ENCODE results near the gene CHIT1.
A peak's percentile ranks its signal among the peaks of the same experiment; 100 is the strongest.

Gene CHIT1

DNA sequence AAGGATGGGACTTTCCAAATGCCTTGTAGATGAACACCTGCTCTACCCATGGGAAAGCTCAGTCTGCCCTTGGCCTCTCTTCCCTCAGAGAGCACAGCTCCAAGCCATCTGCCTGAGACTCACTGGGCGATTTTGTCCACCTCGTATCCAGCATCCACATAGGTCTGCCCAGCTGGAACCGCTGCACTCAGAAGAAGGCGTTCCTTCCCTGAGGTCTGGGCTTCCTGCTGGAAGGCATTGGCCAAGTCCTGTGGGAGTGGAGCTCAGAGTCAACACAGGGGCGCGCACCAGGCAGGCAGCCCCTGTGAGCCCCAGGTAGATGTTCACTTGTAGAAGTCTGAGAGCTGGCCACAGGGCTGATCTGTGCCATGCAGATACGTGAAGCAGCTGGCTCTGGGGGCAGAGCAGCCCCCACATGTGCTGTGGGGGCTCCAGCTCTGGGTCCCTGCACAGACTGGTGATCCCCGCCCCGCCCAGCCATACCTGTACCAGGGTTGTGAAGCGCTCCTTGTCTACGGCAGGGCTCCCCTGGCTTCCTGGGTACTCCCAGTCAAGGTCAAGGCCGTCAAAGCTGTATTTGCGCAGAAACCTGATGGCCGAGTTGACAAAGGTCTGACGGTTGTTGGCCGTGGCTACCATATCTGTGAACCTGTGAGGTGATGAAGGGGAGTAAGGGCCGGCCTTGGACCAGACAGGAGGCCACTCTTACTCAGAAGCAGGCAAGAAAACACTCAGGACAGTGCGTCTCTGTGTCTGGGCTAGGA, 6.3 kb downstream of the CHIT1 start:
- Histone ChIP-seq H3K27ac (no peak overlapping the region), H3K4me3 (no peak overlapping the region)
- DNase-seq (ENCODE audit: low spot score) = no peak
- TF ChIP-seq, protein P1, sequence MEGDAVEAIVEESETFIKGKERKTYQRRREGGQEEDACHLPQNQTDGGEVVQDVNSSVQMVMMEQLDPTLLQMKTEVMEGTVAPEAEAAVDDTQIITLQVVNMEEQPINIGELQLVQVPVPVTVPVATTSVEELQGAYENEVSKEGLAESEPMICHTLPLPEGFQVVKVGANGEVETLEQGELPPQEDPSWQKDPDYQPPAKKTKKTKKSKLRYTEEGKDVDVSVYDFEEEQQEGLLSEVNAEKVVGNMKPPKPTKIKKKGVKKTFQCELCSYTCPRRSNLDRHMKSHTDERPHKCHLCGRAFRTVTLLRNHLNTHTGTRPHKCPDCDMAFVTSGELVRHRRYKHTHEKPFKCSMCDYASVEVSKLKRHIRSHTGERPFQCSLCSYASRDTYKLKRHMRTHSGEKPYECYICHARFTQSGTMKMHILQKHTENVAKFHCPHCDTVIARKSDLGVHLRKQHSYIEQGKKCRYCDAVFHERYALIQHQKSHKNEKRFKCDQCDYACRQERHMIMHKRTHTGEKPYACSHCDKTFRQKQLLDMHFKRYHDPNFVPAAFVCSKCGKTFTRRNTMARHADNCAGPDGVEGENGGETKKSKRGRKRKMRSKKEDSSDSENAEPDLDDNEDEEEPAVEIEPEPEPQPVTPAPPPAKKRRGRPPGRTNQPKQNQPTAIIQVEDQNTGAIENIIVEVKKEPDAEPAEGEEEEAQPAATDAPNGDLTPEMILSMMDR (IDR thresholded peaks at IDR 0.05) = no peak

DNA sequence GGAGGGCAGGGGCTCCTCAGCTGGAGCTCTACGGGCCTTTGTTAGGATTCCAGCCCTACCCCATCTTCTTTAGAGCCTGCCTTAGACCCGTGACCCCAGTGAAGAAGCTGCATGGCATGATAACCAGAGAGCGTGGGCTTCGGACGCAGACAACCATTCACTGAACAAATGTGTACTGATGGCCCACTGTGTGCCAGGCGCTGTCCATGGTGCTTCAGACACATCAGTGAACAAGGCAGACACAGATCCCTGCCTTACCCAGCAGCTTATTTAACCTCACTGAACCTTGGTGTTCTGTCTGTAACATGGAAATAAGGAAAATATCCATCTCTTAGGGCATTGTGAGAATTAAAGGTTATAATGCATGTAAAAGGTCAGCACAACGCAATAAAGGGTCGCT, 9.5 kb downstream of the CHIT1 start:
- DNase-seq (ENCODE audit: low spot score) = no peak
- no peak overlapping the region for H3K4me3 ChIP-seq
- H3K27ac ChIP-seq = no peak overlapping the region
- TF ChIP-seq, protein P1 (IDR thresholded peaks at IDR 0.05) = no peak

DNA sequence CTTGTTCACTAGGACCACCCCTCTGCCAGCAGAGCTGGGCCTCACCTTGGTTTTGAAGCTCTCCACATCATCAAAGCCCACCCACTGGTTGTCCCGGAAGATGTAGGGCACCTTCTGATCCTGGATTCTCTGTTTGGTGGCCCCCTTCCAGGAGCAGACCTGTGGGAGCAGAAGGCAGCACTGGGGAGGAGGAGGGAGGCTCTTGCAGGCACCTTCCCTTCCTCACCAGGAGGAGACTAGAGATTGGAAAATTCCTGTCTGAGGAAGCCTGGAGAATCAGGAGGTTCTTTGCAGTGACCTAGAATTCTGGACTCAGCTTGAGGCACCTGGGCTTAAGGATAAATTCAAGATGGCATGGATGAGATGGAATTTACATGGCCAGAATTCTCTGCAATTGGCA, 10.3 kb downstream of the CHIT1 start:
- no peak overlapping the region for H3K27ac ChIP-seq
- TF ChIP-seq, protein P1 (IDR thresholded peaks at IDR 0.05) = no peak
- DNase-seq (ENCODE audit: low spot score) = no peak
- no peak overlapping the region for H3K4me3 ChIP-seq

DNA sequence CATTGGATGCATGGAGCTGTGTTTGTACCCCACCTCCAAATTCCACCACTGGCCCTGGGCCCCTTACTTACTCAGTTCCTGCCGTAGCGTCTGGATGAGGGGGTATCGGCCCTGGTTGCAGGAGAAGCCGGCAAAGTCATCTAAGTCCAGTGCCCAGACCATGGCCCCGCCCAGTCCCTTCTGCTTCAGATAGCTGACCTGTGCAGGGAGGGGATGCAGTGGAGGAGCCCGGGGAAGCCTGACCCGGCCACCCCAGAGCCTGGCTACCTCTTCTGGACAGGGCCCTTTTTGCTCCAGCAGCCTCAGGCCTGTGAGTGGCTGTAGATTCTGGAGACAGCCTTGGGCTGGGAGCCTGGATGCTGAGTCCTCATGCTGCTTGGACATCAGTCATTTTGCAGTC, 11.8 kb downstream of the CHIT1 start:
- TF ChIP-seq, protein P1 (IDR thresholded peaks at IDR 0.05) = no peak
- Histone ChIP-seq H3K27ac (no peak overlapping the region), H3K4me3 (no peak overlapping the region)
- no peak for DNase-seq (ENCODE audit: low spot score)

DNA sequence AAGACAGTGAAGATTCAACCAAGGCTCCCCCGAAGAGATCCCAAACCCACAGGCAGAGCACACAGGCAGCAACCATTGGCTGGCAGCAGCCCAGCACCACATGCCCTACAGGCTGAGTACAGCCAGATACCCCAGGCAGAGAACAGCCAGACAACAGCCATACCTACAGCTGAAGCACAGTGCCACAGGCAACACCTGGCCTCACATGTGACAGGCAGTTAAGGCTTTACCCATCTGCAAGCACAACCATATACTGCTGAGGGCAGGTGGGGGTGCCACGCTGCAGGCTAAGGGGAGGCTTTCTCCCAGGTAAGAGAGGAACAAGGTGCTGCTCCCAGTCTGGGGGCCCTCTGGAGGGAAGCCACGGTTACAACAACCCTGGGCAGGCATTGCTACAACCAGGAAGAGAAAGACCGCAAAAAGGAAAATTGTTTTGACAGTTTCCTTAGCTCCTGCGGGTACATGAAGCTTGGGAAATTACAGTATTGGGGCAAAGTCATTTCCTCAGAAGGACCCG, 12.3 kb downstream of the CHIT1 start:
- DNase-seq (ENCODE audit: low spot score) = no peak
- TF ChIP-seq, protein P1 (IDR thresholded peaks at IDR 0.05) = no peak

DNA sequence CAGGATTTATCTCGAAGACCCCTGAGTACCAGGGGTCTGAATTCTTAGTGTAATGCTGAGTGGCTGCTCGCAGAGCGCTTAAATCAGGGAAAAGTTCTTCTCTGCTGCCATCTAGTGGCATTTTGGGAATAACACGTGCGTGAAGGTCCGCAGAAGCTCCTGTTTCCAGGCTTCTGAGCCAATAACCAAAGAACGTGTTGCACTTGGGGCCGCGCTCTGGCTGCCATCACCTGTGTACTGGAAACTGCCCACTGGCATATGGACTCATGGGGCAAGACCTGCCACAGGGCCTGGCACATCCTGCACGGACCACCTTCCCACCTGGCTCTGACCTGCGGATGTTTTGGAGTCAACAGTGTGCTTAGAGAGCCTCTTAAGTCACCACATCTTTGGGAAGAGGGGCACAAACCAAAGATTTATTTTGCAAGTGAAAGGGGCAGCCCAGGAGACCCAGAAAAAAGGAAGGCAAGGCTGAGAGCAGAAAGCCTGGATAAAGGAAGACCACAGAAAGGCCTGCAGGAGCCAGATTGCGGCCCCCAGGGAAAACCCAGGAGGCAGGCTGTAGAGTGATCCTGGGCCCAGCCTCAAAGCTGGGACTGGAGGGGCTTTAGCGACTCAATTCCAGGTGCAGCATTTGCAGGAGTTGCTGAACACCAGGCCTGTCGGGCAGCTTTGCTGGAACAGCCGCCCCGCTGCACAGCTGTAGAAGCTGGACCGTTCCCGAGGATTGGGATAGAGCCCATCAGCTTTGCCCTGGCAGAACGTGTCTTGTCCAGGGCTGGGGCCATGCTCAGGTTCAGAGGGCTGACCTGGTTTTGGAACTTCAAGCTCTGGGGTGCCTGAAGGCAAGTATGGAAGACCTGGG, 13.0 kb downstream of the CHIT1 start:
- no peak overlapping the region for H3K4me3 ChIP-seq
- no peak overlapping the region for H3K27ac ChIP-seq
- TF ChIP-seq, protein P1 (IDR thresholded peaks at IDR 0.05) = peak; percentile 54
- no peak for DNase-seq (ENCODE audit: low spot score)

More for the DNA sequence above, 12.3 kb downstream of the CHIT1 start:
- H3K4me3 ChIP-seq = no peak overlapping the region
- no peak overlapping the region for H3K27ac ChIP-seq
